Neural cell (in vitro differentiated cells): ENCODE measurements around the gene CCDC60. TPM values are rescaled to one million over a fixed set of nuclear protein-coding genes. Genes with fewer than 3 reads are reported as not detected.

Source experiments
- H2AFZ ChIP-seq: fragments of 200-600, 300-800 bp; sonication (generic), shearing (Covaris generic); 2 replicates; pipeline ENCODE4 v1.6.0; 2014; ENCODE audit warnings: low read depth, mild to moderate bottlenecking, antibody characterized with exemption, low read length, moderate library complexity
- H3F3A ChIP-seq: fragments of 200-600 bp; shearing (Covaris generic); 2 replicates; pipeline ENCODE4 v1.6.1; 2016; ENCODE audit warnings: mild to moderate bottlenecking, moderate library complexity, mixed read lengths, antibody characterized with exemption, low read length; ENCODE audit not compliant: insufficient read depth, poor library complexity, severe bottlenecking
- H3K27ac ChIP-seq: fragments of 200-600, 300-800 bp; sonication (generic), shearing (Covaris generic); 2 replicates; pipeline ENCODE4 v1.5.1; 2014; ENCODE audit warnings: mild to moderate bottlenecking, low read length, moderate library complexity
- H3K27me3 ChIP-seq: fragments of 300-800, 200-600 bp; sonication (generic), shearing (Covaris generic); 2 replicates; pipeline ENCODE4 v1.6.0; 2014; ENCODE audit warnings: mild to moderate bottlenecking, low read depth, low read length, moderate library complexity; ENCODE audit not compliant: insufficient read depth
- H3K36me3 ChIP-seq: fragments of 300-800, 200-600 bp; sonication (generic), shearing (Covaris generic); 2 replicates; pipeline ENCODE4 v1.5.1; 2014; ENCODE audit warnings: mild to moderate bottlenecking, antibody characterized with exemption, low read length, moderate library complexity; ENCODE audit not compliant: insufficient read depth
- H3K4me2 ChIP-seq: fragments of 300-800, 200-600 bp; sonication (generic), shearing (Covaris generic); 2 replicates; pipeline ENCODE4 v1.6.0; 2014; ENCODE audit warnings: mild to moderate bottlenecking, low read length
- H3K4me3 ChIP-seq: fragments of 300-800, 200-600 bp; sonication (generic), shearing (Covaris generic); 2 replicates; pipeline ENCODE4 v1.5.1; 2014; ENCODE audit warnings: mild to moderate bottlenecking, low read length, moderate library complexity
- H3K79me2 ChIP-seq: fragments of 200-600 bp; shearing (Covaris generic); replicated peaks from 2 replicates; pipeline ENCODE4 v1.6.0; 2014; ENCODE audit warnings: mild to moderate bottlenecking, low read length, moderate library complexity; ENCODE audit not compliant: insufficient read depth
- H3K9ac ChIP-seq: fragments of 300-800, 200-600 bp; sonication (generic), shearing (Covaris generic); 2 replicates; pipeline ENCODE4 v1.6.1; 2016; ENCODE audit warnings: mild to moderate bottlenecking, low read length, mixed read lengths
- H3K9me2 ChIP-seq: fragments of 200-600 bp; shearing (Covaris generic); 2 replicates; pipeline ENCODE4 v1.6.1; 2016; ENCODE audit warnings: mild to moderate bottlenecking, low read length, mixed read lengths; ENCODE audit not compliant: insufficient read depth
- H3K9me3 ChIP-seq: fragments of 200-600, 300-800 bp; sonication (generic), shearing (Covaris generic); 2 replicates; pipeline ENCODE4 v1.6.1; 2016; ENCODE audit warnings: mild to moderate bottlenecking, mixed run types, low read length, moderate library complexity, mixed read lengths
- H4K20me1 ChIP-seq: fragments of 200-600 bp; shearing (Covaris generic); 2 replicates; pipeline ENCODE4 v1.6.1; 2016; ENCODE audit warnings: mild to moderate bottlenecking, mixed run types; ENCODE audit not compliant: insufficient read depth
- CTCF ChIP-seq: fragments of 450-650 bp; IDR thresholded peaks from 2 replicates; pipeline ENCODE4 v1.5.1; 2014; ENCODE audit warnings: antibody characterized with exemption, mild to moderate bottlenecking, moderate library complexity; ENCODE audit not compliant: poor library complexity, severe bottlenecking
- EP300 ChIP-seq: fragments of 450-650 bp; conservative IDR thresholded peaks from 2 replicates; pipeline ENCODE4 v1.6.1; 2014; ENCODE audit warnings: antibody characterized with exemption, mild to moderate bottlenecking, moderate library complexity; ENCODE audit not compliant: poor library complexity, severe bottlenecking
- EZH2 ChIP-seq: fragments of 200-600, 300-800 bp; shearing (Covaris generic), sonication (generic); IDR thresholded peaks from 2 replicates; pipeline ENCODE4 v1.6.1; 2014; ENCODE audit warnings: antibody characterized with exemption, low read length, borderline replicate concordance, mild to moderate bottlenecking; ENCODE audit not compliant: insufficient read depth, poor library complexity, severe bottlenecking
- MXI1 ChIP-seq: fragments of 450-650 bp; conservative IDR thresholded peaks from 2 replicates; pipeline ENCODE4 v1.6.1; 2014; ENCODE audit warnings: antibody characterized with exemption, mild to moderate bottlenecking; ENCODE audit not compliant: poor library complexity, severe bottlenecking
- POLR2AphosphoS5 ChIP-seq: IDR thresholded peaks from 2 replicates; pipeline ENCODE4 v1.6.1; 2012
- RAD21 ChIP-seq: fragments of 450-650 bp; conservative IDR thresholded peaks from 2 replicates; pipeline ENCODE4 v1.6.1; 2014; ENCODE audit warnings: antibody characterized with exemption, mild to moderate bottlenecking, moderate library complexity
- REST ChIP-seq: IDR thresholded peaks from 2 replicates; pipeline ENCODE4 v1.6.1; 2012; ENCODE audit warnings: borderline replicate concordance
- SMC3 ChIP-seq: fragments of 450-650 bp; conservative IDR thresholded peaks from 2 replicates; pipeline ENCODE4 v1.6.1; 2014; ENCODE audit warnings: antibody characterized with exemption, mild to moderate bottlenecking, moderate library complexity; ENCODE audit not compliant: poor library complexity
- TAF1 ChIP-seq: IDR thresholded peaks from 2 replicates; pipeline ENCODE4 v1.6.1; 2012; ENCODE audit warnings: low read depth
- polyA plus RNA-seq: library from polyadenylated mRNA; depleted of rRNA; stranded (reverse); fragments of >200 nt; gene quantifications from 2 replicates; pipeline ENCODE4 v1.2.3, GENCODE V29; 2014

CCDC60 gene
- polyA plus RNA-seq, 1 donor from 2014 or later, result not detected

GRCh38 chr12:119578112-119578511, 243.6 kb downstream of the CCDC60 start:
- H2AFZ ChIP-seq, result no peak overlapping the region
- TF ChIP-seq MXI1, result no peak
- no peak for TF ChIP-seq EZH2
- no peak for TF ChIP-seq SMC3
- TF ChIP-seq RAD21, result no peak
- H3K27me3 ChIP-seq, result no peaks in the 10 kb centered on the region
- H4K20me1 ChIP-seq, result no peaks in the 10 kb centered on the region
- H3F3A ChIP-seq, result no peaks in the 10 kb centered on the region
- no peak overlapping the region for H3K27ac ChIP-seq
- H3K9ac ChIP-seq, result no peak overlapping the region
- H3K36me3 ChIP-seq, result no peaks in the 10 kb centered on the region
- no peaks in the 10 kb centered on the region for H3K79me2 ChIP-seq
- no peak overlapping the region for H3K4me2 ChIP-seq
- no peaks in the 10 kb centered on the region for H3K9me3 ChIP-seq
- H3K4me3 ChIP-seq, result no peak overlapping the region
- no peaks in the 10 kb centered on the region for H3K9me2 ChIP-seq

GRCh38 chr12:119589097-119589496, 254.6 kb downstream of the CCDC60 start:
- Histone ChIP-seq H3F3A (no peaks in the 10 kb centered on the region), H3K4me2 (no peak overlapping the region), H3K79me2 (no peaks in the 10 kb centered on the region), H3K27ac (no peak overlapping the region), H2AFZ (no peak overlapping the region), H3K4me3 (no peak overlapping the region), H4K20me1 (no peaks in the 10 kb centered on the region), H3K9me3 (no peaks in the 10 kb centered on the region), H3K36me3 (no peaks in the 10 kb centered on the region), H3K27me3 (peaks cover 38% of the 10 kb centered on the region), H3K9me2 (no peaks in the 10 kb centered on the region), H3K9ac (no peak overlapping the region)
- TF ChIP-seq EP300, result no peak
- TF ChIP-seq REST, result no peak
- TF ChIP-seq EZH2, result no peak
- no peak for TF ChIP-seq SMC3
- TF ChIP-seq RAD21, result no peak
- no peak for TF ChIP-seq CTCF
- no peak for TF ChIP-seq MXI1
- TF ChIP-seq TAF1, result no peak
- no peak for TF ChIP-seq POLR2AphosphoS5

- Histone ChIP-seq H3K9me2 (no peaks in the 10 kb centered on the region), H3K4me2 (no peak overlapping the region), H3K27ac (no peak overlapping the region), H3K79me2 (no peaks in the 10 kb centered on the region), H4K20me1 (no peaks in the 10 kb centered on the region), H3K9me3 (no peaks in the 10 kb centered on the region), H3K36me3 (no peaks in the 10 kb centered on the region), H3K9ac (no peak overlapping the region), H3F3A (no peaks in the 10 kb centered on the region), H3K4me3 (no peak overlapping the region), H2AFZ (no peak overlapping the region), H3K27me3 (peaks cover 43% of the 10 kb centered on the region)
- TF ChIP-seq SMC3 (no peak), REST (no peak), RAD21 (no peak), CTCF (no peak), EP300 (no peak), EZH2 (no peak), TAF1 (no peak), POLR2AphosphoS5 (no peak), MXI1 (no peak)
Observed at GRCh38 chr12:119589634-119590033, 255.1 kb downstream of the CCDC60 start.
